ENCODE measurements around the gene WNT1.

Gene WNT1

DNA sequence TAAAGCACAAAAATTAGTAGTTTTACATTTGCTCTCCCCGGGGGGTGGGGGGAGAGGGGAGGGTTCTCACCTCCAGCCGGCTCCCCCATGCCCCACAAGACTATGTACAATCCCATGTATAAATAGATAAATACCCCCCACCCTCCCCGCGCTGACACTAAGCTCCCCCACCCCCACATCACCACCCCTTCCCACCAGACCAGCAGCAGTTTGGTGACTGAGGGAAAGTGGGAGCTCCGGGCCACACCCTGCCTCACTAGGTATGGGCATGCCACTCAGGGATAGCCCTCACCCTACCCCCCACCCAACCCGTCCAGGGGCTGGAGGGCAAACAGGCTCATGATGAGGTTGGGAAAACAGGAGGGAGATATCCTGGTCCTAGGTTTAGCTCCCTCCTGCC is 42.3 kb downstream of the WNT1 start:
- TF ChIP-seq YY1 (IDR thresholded peaks at IDR 0.05; ENCODE audit: low read depth) (no peak), RAD21 (IDR thresholded peaks at IDR 0.05; ENCODE audit: low read depth) (no peak), CREB1 (IDR thresholded peaks at IDR 0.05; ENCODE audit: low read depth) (no peak), ZBTB7A (IDR thresholded peaks at IDR 0.05; ENCODE audit: low read depth) (no peak), CEBPB (IDR thresholded peaks at IDR 0.05) (no peak), TEAD4 (IDR thresholded peaks at IDR 0.05) (no peak), EGR1 (IDR thresholded peaks at IDR 0.05) (no peak), EP300 (IDR thresholded peaks at IDR 0.05; ENCODE audit: borderline replicate concordance) (no peak), FOXM1 (IDR thresholded peaks at IDR 0.05; ENCODE audit: borderline replicate concordance, low read depth) (no peak), NFIC (IDR thresholded peaks at IDR 0.05) (no peak), TCF12 (IDR thresholded peaks at IDR 0.05; ENCODE audit: low read depth) (no peak), TAF1 (IDR thresholded peaks at IDR 0.05; ENCODE audit: low read depth) (no peak)
- TF ChIP-seq, protein P1, sequence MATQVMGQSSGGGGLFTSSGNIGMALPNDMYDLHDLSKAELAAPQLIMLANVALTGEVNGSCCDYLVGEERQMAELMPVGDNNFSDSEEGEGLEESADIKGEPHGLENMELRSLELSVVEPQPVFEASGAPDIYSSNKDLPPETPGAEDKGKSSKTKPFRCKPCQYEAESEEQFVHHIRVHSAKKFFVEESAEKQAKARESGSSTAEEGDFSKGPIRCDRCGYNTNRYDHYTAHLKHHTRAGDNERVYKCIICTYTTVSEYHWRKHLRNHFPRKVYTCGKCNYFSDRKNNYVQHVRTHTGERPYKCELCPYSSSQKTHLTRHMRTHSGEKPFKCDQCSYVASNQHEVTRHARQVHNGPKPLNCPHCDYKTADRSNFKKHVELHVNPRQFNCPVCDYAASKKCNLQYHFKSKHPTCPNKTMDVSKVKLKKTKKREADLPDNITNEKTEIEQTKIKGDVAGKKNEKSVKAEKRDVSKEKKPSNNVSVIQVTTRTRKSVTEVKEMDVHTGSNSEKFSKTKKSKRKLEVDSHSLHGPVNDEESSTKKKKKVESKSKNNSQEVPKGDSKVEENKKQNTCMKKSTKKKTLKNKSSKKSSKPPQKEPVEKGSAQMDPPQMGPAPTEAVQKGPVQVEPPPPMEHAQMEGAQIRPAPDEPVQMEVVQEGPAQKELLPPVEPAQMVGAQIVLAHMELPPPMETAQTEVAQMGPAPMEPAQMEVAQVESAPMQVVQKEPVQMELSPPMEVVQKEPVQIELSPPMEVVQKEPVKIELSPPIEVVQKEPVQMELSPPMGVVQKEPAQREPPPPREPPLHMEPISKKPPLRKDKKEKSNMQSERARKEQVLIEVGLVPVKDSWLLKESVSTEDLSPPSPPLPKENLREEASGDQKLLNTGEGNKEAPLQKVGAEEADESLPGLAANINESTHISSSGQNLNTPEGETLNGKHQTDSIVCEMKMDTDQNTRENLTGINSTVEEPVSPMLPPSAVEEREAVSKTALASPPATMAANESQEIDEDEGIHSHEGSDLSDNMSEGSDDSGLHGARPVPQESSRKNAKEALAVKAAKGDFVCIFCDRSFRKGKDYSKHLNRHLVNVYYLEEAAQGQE (IDR thresholded peaks at IDR 0.05; ENCODE audit: low read depth): no peak
- TF ChIP-seq, protein P2, sequence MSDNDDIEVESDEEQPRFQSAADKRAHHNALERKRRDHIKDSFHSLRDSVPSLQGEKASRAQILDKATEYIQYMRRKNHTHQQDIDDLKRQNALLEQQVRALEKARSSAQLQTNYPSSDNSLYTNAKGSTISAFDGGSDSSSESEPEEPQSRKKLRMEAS (IDR thresholded peaks at IDR 0.05): no peak
- TF ChIP-seq, protein P3, sequence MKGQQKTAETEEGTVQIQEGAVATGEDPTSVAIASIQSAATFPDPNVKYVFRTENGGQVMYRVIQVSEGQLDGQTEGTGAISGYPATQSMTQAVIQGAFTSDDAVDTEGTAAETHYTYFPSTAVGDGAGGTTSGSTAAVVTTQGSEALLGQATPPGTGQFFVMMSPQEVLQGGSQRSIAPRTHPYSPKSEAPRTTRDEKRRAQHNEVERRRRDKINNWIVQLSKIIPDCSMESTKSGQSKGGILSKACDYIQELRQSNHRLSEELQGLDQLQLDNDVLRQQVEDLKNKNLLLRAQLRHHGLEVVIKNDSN (IDR thresholded peaks at IDR 0.05): no peak

DNA sequence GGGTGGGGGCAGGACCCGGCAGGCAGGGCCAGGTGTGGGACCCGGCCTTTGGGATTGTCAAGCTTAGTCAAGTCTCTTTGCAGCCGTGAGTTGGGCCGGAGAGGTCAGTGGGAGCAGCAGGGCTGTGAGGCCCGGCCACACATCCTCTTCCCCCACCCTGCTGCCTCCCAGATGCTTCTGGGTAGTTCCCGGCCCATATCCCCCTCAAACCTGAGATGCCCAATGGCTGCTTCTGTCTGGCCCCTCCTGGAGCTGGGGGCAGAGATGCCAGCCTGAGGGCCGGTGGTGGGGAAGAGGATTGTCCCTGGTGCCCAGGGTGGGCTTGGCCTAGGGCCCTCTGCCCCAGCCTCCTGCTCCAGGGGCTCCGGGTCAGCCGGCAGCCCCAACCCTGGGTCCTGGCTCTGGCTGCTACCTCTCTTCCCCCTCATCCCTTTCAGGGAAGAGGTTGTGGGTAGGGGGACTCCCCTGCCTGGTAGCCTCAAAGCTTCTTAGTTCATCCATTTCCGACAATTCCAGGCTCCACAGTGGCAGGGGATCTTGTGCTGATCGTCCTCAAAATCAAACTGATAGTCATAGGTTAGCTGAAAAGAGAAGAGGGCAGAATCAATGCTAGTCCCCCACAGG is 43.3 kb downstream of the WNT1 start:
- TF ChIP-seq, protein P1 (IDR thresholded peaks at IDR 0.05; ENCODE audit: low read depth): no peak
- no peak for TF ChIP-seq CREB1 (IDR thresholded peaks at IDR 0.05; ENCODE audit: low read depth)

DNA sequence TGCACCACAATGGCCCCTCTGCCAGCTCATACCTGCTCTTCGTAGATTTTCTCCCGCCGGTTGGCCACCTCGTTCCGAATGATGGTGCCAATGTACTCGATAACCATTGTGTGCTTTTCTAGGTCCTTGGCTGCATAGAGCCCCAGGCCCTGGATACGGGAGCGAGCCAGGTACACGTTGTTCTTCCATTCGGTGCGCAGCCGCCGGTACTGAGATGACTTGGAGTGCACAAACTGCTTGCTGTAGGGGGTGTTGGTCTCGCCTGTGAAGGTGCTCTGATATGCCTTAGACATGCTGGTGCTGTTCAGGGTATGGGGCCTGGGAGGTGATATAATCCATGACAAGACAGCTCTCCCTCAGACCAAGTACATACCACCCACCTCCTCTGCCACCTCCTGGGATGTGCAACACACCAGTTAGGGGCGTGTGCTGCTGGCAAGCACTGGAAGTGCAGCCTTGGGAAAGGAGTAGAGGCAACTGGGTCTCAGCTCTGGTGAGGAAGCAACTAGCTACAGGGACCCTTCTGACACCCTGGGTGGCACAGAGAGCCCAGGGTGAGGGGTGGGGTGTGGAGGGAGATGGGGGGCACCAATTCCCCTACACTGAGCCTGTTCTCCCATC is 44.5 kb downstream of the WNT1 start:
- no peak for TF ChIP-seq EGR1 (IDR thresholded peaks at IDR 0.05)
- TF ChIP-seq, protein P1 (IDR thresholded peaks at IDR 0.05; ENCODE audit: low read depth): no peak
- TF ChIP-seq, protein P2 (IDR thresholded peaks at IDR 0.05): no peak

DNA sequence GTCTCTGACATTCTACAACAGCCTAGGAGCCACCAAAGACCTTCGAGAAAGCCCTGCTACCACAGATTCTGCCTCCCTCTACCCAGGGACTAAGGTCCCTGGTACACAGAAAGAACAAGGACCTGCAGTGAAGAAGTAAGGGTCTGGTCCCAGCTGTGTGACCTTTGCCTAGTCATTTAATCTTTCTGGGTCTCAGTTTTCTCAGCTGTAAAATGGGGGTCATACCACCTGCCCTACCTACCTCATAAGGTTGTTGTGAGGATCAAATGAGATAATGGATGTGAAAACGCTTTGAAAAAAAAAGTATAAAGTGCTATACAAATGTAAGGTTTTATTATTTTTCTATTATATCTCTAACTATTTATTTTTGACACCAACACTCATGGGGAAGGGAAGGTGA is 45.7 kb downstream of the WNT1 start:
- TF ChIP-seq TCF12 (IDR thresholded peaks at IDR 0.05; ENCODE audit: low read depth) (no peak), YY1 (IDR thresholded peaks at IDR 0.05; ENCODE audit: low read depth) (no peak), TEAD4 (IDR thresholded peaks at IDR 0.05) (no peak), FOXM1 (IDR thresholded peaks at IDR 0.05; ENCODE audit: borderline replicate concordance, low read depth) (no peak), CREB1 (IDR thresholded peaks at IDR 0.05; ENCODE audit: low read depth) (no peak), TAF1 (IDR thresholded peaks at IDR 0.05; ENCODE audit: low read depth) (no peak), ZBTB7A (IDR thresholded peaks at IDR 0.05; ENCODE audit: low read depth) (no peak), EGR1 (IDR thresholded peaks at IDR 0.05) (no peak), RAD21 (IDR thresholded peaks at IDR 0.05; ENCODE audit: low read depth) (no peak), NFIC (IDR thresholded peaks at IDR 0.05) (no peak), EP300 (IDR thresholded peaks at IDR 0.05; ENCODE audit: borderline replicate concordance) (no peak)
- TF ChIP-seq, protein P3 (IDR thresholded peaks at IDR 0.05): no peak
- TF ChIP-seq, protein P1 (IDR thresholded peaks at IDR 0.05; ENCODE audit: low read depth): no peak
- TF ChIP-seq, protein P2 (IDR thresholded peaks at IDR 0.05): no peak
